ENCODE data around the gene OR13C9.
"Not testable (repeated sequence)": the region's sequence is repeated elsewhere in the genome, so short reads cannot be mapped to it uniquely, and the experiment has no call there.

The OR13C9 gene, protein sequence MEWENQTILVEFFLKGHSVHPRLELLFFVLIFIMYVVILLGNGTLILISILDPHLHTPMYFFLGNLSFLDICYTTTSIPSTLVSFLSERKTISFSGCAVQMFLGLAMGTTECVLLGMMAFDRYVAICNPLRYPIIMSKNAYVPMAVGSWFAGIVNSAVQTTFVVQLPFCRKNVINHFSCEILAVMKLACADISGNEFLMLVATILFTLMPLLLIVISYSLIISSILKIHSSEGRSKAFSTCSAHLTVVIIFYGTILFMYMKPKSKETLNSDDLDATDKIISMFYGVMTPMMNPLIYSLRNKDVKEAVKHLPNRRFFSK

DNA sequence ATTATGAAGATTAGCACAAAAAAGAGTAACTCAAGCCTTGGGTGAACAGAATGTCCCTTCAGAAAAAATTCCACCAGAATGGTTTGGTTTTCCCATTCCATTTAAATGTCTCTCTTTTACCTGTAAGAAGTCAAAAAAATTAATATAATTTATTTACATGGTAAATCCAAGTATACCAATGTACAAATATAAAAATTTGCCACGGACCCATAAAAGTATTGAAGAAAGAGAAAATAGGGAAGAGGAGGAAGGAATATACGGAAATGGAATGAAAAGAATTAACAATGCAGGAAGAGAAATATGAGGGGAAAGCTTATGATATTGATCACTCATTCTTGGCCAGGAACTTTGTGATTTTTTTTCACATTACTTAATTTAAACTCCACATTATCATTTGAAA, at the start of gene OR13C9:
OR13C9 (minus strand) TSS at position 101 of the 400 bp plus-strand sequence; CDS start at position 101, 0 bp downstream.
- DNase-seq, result no peak

- DNase-seq, result no peak
Observed at GRCh38 chr9:104658496-104659195, 40.6 kb upstream of the OR13C9 start.

DNA sequence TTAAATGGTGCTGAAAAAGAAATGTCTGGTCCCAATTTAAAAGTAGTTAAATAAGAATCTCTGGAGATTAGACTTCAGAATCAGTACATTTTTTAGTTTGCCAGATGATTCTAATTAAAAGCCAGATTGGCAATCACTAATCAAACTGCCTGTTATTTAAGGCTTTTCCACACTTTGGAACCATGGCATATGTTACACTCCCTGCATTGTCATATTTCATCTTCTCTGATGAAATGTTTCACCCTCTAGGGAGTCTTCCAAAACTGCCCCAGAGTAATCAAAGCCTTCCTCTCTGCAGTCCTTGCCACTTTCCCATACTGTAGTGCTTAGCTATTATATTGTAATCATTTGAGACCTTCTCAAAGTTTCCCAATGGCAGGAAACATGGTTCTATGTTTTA, 17.5 kb upstream of the OR13C9 start:
- DNase-seq, result no peak

- no peak for DNase-seq
Observed at GRCh38 chr9:104633976-104634520, 16.0 kb upstream of the OR13C9 start.

DNA sequence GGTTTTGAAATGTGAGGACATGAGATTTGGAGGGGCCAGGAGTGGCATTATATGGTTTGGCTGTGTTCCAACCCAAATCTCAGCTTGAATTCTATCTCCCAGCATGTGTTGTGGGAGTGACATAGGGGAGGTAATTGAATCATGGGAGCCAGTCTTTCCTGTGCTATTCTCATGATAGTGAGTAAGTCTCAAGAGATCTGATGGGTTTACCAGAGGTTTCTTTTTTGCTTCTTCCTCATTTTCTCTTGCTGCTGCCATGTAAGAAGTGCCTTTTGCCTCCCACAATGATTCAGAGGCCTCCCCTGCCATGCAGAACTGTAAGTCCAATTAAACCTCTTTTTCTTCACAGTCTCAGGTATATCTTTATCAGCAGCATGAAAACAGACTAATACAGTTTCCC, 8.0 kb upstream of the OR13C9 start:
- DNase-seq, result not testable (repeated sequence)

DNA sequence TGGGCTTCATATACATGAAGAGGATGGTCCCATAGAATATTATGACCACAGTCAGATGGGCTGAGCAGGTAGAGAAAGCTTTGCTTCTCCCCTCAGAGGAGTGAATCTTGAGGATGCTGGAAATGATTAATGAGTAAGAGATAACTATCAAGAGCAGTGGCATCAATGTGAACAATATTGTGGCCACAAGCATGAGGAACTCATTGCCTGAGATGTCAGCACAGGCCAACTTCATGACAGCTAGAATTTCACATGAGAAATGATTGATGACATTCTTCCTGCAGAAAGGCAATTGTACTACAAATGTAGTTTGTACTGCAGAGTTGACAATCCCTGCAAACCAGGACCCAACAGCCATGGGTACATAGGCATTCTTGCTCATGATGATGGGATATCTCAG, 586 bp downstream of the OR13C9 start:
- DNase-seq, result no peak

- DNase-seq, result no peak
Observed at GRCh38 chr9:104611213-104611612, 6.8 kb downstream of the OR13C9 start.

GRCh38 chr9:104608336-104608735, 9.7 kb downstream of the OR13C9 start:
- no peak for DNase-seq

GRCh38 chr9:104606152-104606551, 11.9 kb downstream of the OR13C9 start:
- DNase-seq, result no peak

DNA sequence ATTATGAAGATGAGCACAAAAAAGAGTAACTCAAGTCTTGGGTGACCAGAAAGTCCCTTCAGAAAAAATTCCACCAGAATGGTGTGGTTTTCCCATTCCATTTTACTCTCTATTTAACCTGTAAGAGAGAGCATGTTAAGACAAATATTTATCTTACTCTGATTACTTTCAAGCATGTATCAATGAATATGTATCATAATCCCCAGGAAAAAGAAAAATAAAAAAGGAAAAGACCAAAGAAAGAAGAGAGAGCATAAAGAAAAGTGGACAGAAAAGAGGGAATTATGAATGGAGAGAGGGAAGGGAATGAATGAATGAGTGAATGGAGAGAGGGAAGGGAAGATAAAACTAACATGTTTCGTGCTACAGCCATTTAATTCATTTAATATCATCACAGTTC, 12.5 kb downstream of the OR13C9 start, which contains the start of gene OR13C2:
OR13C2 (minus strand) TSS at position 101 of the 400 bp plus-strand sequence; CDS start at position 101, 0 bp downstream.
- DNase-seq, result not testable (repeated sequence)

DNA sequence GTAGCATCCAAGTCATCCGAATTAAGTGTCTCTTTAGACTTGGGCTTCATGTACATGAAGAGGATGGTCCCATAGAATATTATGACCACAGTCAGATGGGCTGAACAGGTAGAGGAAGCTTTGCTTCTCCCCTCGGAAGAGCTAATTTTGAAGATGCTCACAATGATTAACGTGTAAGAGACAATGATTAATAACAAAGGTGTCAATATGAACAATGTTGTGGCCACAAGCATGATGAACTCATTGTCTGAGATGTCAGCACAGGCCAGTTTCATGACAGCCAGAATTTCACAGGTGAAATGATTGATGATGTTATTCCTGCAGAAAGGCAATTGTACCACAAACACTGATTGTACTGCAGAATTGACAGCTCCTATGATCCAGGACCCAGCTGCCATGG, 13.2 kb downstream of the OR13C9 start:
- DNase-seq, result no peak

DNA sequence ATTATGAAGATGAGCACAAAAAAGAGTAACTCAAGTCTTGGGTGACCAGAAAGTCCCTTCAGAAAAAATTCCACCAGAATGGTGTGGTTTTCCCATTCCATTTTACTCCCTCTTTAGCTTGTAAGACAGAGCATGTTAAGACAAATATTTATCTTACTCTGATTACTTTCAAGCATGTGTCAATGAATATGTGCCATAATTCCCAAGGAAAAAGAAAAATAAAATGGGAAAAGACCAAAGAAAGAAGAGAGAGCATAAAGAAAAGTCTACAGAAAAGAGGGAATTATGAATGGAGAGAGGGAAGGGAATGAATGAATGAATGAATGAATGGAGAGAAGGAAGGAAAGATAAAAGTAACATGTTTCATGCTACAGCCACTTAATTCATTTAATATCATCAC, 18.7 kb downstream of the OR13C9 start, which contains the start of gene OR13C5:
OR13C5 (minus strand) TSS at position 101 of the 400 bp plus-strand sequence; CDS start at position 101, 0 bp downstream.
- not testable (repeated sequence) for DNase-seq

DNA sequence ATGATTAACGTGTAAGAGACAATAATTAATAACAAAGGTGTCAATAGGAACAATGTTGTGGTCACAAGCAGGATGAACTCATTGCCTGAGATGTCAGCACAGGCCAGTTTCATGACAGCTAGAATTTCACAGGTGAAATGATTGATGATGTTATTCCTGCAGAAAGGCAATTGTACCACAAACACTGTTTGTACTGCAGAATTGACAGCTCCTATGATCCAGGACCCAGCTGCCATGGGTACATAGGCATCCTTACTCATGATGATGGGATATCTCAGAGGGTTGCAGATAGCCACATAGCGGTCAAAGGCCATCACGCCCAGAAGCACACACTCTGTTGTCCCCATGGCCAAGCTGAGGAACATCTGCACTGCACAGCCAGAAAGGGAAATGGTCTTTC, 19.3 kb downstream of the OR13C9 start:
- DNase-seq, result not testable (repeated sequence)

DNA sequence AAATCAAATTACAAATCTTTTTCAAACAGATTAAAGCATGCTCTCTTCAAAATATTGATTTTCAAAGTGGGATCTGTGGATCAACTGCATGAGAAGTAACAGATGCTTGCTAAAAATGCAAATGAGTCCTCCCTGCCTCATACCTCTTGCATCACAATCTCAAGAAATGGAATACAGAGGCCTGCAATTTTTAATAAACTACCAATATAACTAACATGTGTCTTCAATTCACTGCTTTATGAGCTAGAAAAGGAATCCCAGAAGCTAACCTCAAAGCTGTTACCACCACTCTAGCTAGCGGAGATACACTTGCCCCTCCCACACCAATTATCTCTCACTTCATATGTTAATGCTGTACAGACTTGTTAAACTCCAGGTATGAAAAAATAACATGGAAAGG, 28.4 kb downstream of the OR13C9 start:
- no peak for DNase-seq

GRCh38 chr9:104586496-104587180, 31.4 kb downstream of the OR13C9 start:
- DNase-seq, result no peak

DNA sequence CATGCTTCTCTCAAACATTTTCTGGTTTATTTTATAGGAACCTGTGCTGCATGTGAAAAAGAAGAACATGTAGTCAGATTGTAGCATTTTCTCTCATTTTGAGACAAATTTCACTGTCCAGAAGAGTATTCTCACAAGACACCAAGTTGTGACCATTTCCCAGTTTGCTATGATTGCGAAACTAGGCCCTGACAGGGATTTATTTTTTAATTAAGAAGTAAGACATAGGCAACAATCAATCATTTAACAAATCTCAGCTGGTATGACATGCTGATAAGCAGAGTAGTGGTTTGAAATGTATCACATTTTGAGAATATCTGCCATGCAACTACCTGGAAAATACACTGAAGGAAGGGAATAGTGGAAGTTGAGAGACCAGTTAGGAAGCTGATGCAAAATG, 37.4 kb downstream of the OR13C9 start:
- no peak for DNase-seq

- no peak for DNase-seq
Observed at GRCh38 chr9:104577263-104577662, 40.7 kb downstream of the OR13C9 start.

- no peak for DNase-seq
Observed at GRCh38 chr9:104575456-104575855, 42.5 kb downstream of the OR13C9 start.

GRCh38 chr9:104572612-104573011, 45.4 kb downstream of the OR13C9 start:
- no peak for DNase-seq

- no peak for DNase-seq
Observed at GRCh38 chr9:104568868-104569267, 49.1 kb downstream of the OR13C9 start, which contains the start of gene OR13C8. Gene OR13C8, plus strand, starts transcription at chr9:104569168. Its CDS starts 0 bp downstream, at chr9:104569168.
